Endothelial cell of umbilical vein (primary cell): ENCODE results near the gene VTA1. TPM values are rescaled to one million over a fixed set of nuclear protein-coding genes. Genes with fewer than 3 reads are reported as not detected.
"Not testable (repeated sequence)": the region's sequence is repeated elsewhere in the genome, so short reads cannot be mapped to it uniquely, and the experiment has no call there.

ENCODE experiments used
- Bru-seq: library from RNA; stranded (reverse); fragments of 400-500 nt; gene quantifications from one replicate; lab custom pipeline; 2021; lab: Mats Ljungman, UMichigan
- BruChase-seq, 2 experiments: library from RNA; stranded (reverse); fragments of 400-500 nt; gene quantifications; one replicate each; lab custom pipeline; 2021; lab: Mats Ljungman, UMichigan
- BruUV-seq: library from RNA; stranded (reverse); fragments of 400-500 nt; replicated peaks from 2 replicates; lab custom pipeline; 2021; lab: Mats Ljungman, UMichigan
- CTCF ChIA-PET: fragments of 300-600, 350-600 bp; sonication (Branson Sonifier 250); formaldehyde crosslinking; loops from one replicate; lab custom pipeline; 2021; ENCODE audit warnings: antibody characterized with exemption, inconsistent platforms; lab: Charles Lee
- POLR2A ChIA-PET: fragments of 300-600, 350-600 bp; sonication (Branson Sonifier 250); formaldehyde crosslinking; loops from one replicate; lab custom pipeline; 2021; ENCODE audit warnings: antibody characterized with exemption, inconsistent platforms; lab: Charles Lee
- DNase-seq: peaks from one replicate; pipeline ENCODE4 v3.0.0-alpha.2; 2011; ENCODE audit warnings: low read depth, low spot score
- FAIRE-seq: peaks from 2 replicates; lab custom pipeline; 2011; peaks lifted over from hg19 to GRCh38; lab: Jason Lieb, UNC
- H2AFZ ChIP-seq: 2 replicates; pipeline ENCODE4 v1.6.0; 2012; ENCODE audit warnings: low read depth, low read length, control low read depth, inconsistent platforms
- H3K27ac ChIP-seq: 2 replicates; pipeline ENCODE4 v1.5.1; 2011; ENCODE audit warnings: low read depth, mild to moderate bottlenecking, control low read depth, low read length, moderate library complexity; ENCODE audit not compliant: insufficient read depth
- H3K27me3 ChIP-seq, 2 experiments: 2 replicates each; pipeline versions ENCODE4 v1.6.0 to v1.6.1; 2011; ENCODE audit warnings: low read length in 2 of 2, mixed read lengths in 1 of 2; ENCODE audit not compliant: control insufficient read depth in 2 of 2, insufficient read depth in 2 of 2
- H3K36me3 ChIP-seq, 2 experiments: 2 replicates in 1 of 2; 3 replicates in 1 of 2; pipeline ENCODE4 v1.5.1; 2011; ENCODE audit warnings: low read length in 2 of 2, mild to moderate bottlenecking in 1 of 2, moderate library complexity in 1 of 2; ENCODE audit not compliant: control insufficient read depth in 2 of 2, insufficient read depth in 2 of 2; ENCODE audit errors: extremely low read depth in 1 of 2
- H3K4me1 ChIP-seq: 3 replicates; pipeline ENCODE4 v1.5.1; 2011; ENCODE audit warnings: mild to moderate bottlenecking, low read length; ENCODE audit not compliant: control insufficient read depth, insufficient read depth; ENCODE audit errors: extremely low read depth
- H3K4me2 ChIP-seq: 2 replicates; pipeline ENCODE4 v1.6.1; 2011; ENCODE audit warnings: low read length, control low read depth, mixed read lengths; ENCODE audit not compliant: insufficient read depth
- H3K4me3 ChIP-seq, 3 experiments: fragments of 200-600 bp in 1 of 3; sonication (generic), shearing (Covaris generic) in 1 of 3; replicated peaks in 1 of 3; 2 replicates each; pipeline ENCODE4 v1.5.1; 2011 to 2016; ENCODE audit warnings: control low read depth in 3 of 3, low read length in 3 of 3, mild to moderate bottlenecking in 2 of 3, inconsistent platforms in 1 of 3, low read depth in 1 of 3, moderate library complexity in 1 of 3; ENCODE audit not compliant: insufficient read depth in 1 of 3
- H3K79me2 ChIP-seq: 2 replicates; pipeline ENCODE4 v1.6.0; 2012; ENCODE audit warnings: low read length, inconsistent platforms; ENCODE audit not compliant: control insufficient read depth, insufficient read depth
- H3K9ac ChIP-seq: replicated peaks from 2 replicates; pipeline ENCODE3; 2011; ENCODE audit warnings: low read length, control low read depth; ENCODE audit not compliant: insufficient read depth; ENCODE audit errors: extremely low read depth
- H3K9me1 ChIP-seq: replicated peaks from 3 replicates; pipeline ENCODE4 v1.6.0; 2011; ENCODE audit warnings: mild to moderate bottlenecking, low read length; ENCODE audit not compliant: control insufficient read depth, insufficient read depth; ENCODE audit errors: extremely low read depth
- H3K9me3 ChIP-seq: replicated peaks from 2 replicates; pipeline ENCODE4 v1.5.1; 2012; ENCODE audit warnings: low read length, inconsistent platforms; ENCODE audit not compliant: control insufficient read depth, insufficient read depth
- H4K20me1 ChIP-seq: replicated peaks from 2 replicates; pipeline ENCODE3; 2011; ENCODE audit warnings: mild to moderate bottlenecking, low read length; ENCODE audit not compliant: control insufficient read depth, insufficient read depth; ENCODE audit errors: extremely low read depth
- EZH2 ChIP-seq: IDR thresholded peaks from 2 replicates; pipeline ENCODE4 v1.6.1; 2012; ENCODE audit warnings: borderline replicate concordance, low read depth, mild to moderate bottlenecking, moderate library complexity, low read length, inconsistent platforms; ENCODE audit not compliant: severe bottlenecking
- FOS ChIP-seq: IDR thresholded peaks from 2 replicates; pipeline ENCODE4 v1.6.1; 2011; ENCODE audit warnings: mild to moderate bottlenecking, low read length, moderate library complexity, borderline replicate concordance; ENCODE audit not compliant: insufficient read depth
- GATA2 ChIP-seq: IDR thresholded peaks from 2 replicates; pipeline ENCODE4 v1.7.0; 2011; ENCODE audit warnings: low read depth, mild to moderate bottlenecking, moderate library complexity, mixed read lengths, low read length; ENCODE audit not compliant: insufficient read length, insufficient read depth
- JUN ChIP-seq: IDR thresholded peaks from 2 replicates; pipeline ENCODE4 v1.6.1; 2011; ENCODE audit warnings: borderline replicate concordance, low read depth; ENCODE audit not compliant: insufficient read length, insufficient read depth
- MYC ChIP-seq: IDR thresholded peaks from one replicate; pipeline ENCODE4 v1.6.1; 2011; ENCODE audit warnings: mild to moderate bottlenecking, low read depth, low read length
- POLR2A ChIP-seq: IDR thresholded peaks from 2 replicates; pipeline ENCODE4 v1.6.1; 2012; ENCODE audit warnings: low read depth, mild to moderate bottlenecking, control low read depth, low read length
- POLR2AphosphoS5 ChIP-seq: IDR thresholded peaks from 2 replicates; pipeline ENCODE4 v1.6.1; 2012; ENCODE audit warnings: low read depth, mild to moderate bottlenecking, control low read depth, low read length, moderate library complexity; ENCODE audit not compliant: insufficient read depth
- dilution Hi-C: fragments of 300-500 bp; cut with MboI; formaldehyde crosslinking; loops from one replicate; pipeline ENCODE4 v1.15.0; 2019; ENCODE audit warnings: low sequenced_read_pairs; ENCODE audit not compliant: extremely low pct_ligation_motif_present
- intact Hi-C: fragments of 100-400 bp; cut with micrococcal nuclease; formaldehyde crosslinking; loops from one replicate; pipeline ENCODE4 v1.10.0; 2022
- long read RNA-seq: library from polyadenylated mRNA; stranded (forward); transcript quantifications from one replicate; pipeline ENCODE4 v2.0.0, GENCODE V29; 2021
- polyA minus RNA-seq, 3 experiments: library from RNA; depleted of rRNA, polyadenylated mRNA; stranded (reverse); fragments of >200 nt; gene quantifications; 1 replicate in 1 of 3; 2 replicates in 2 of 3; pipeline ENCODE4 v1.2.3, GENCODE V29; 2011
- polyA plus RNA-seq, 4 experiments: library from polyadenylated mRNA; depleted of rRNA in 3 of 4; stranded (reverse) in 3 of 4; unstranded in 1 of 4; fragments of >200 nt; gene quantifications; 2 replicates each; pipeline versions ENCODE4 v1.2.1 to v1.2.3, GENCODE V29; 2011 to 2012; ENCODE audit warnings: missing spikeins in 1 of 4
- total RNA-seq: library from RNA; stranded (reverse); gene quantifications from 2 replicates; pipeline ENCODE4 v1.2.3, GENCODE V29; 2021
- TF ChIP-seq, protein P1 (sequence below), 2 donors: IDR thresholded peaks; 1 replicate in 1 of 2; 2 replicates in 1 of 2; pipeline ENCODE4 v1.5.1; 2011; ENCODE audit warnings: low read length in 2 of 2, mild to moderate bottlenecking in 2 of 2, moderate library complexity in 2 of 2, control low read depth in 1 of 2, inconsistent platforms in 1 of 2, low read depth in 1 of 2; ENCODE audit not compliant: insufficient read depth in 1 of 2; ENCODE audit errors: extremely low read depth in 1 of 2
- TF ChIP-seq, protein P2 (sequence below): IDR thresholded peaks from 2 replicates; pipeline ENCODE4 v1.6.1; 2011; ENCODE audit not compliant: insufficient read depth, insufficient read length

The VTA1 gene, protein sequence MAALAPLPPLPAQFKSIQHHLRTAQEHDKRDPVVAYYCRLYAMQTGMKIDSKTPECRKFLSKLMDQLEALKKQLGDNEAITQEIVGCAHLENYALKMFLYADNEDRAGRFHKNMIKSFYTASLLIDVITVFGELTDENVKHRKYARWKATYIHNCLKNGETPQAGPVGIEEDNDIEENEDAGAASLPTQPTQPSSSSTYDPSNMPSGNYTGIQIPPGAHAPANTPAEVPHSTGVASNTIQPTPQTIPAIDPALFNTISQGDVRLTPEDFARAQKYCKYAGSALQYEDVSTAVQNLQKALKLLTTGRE
- total RNA-seq (40.9 and 45.8 TPM in 2 replicates), polyA plus RNA-seq (38.3 and 39.0 TPM in 2 replicates), polyA minus RNA-seq (54.9 and 55.9 TPM in 2 replicates), Bru-seq, nascent RNA (percentile 89 among the genes with signal in this experiment), BruChase-seq, experiment 1, labeled RNA remaining after a 6-hour chase (percentile 73 among the genes with signal in this experiment), BruChase-seq, experiment 2, labeled RNA remaining after a 2-hour chase (percentile 74 among the genes with signal in this experiment)
- 46.8 and 48.6 TPM in 2 replicates for polyA plus RNA-seq (2011; cell fraction: cytosol; rRNA removed)
- 33.1 and 38.9 TPM in 2 replicates for polyA plus RNA-seq (2011; cell fraction: nucleus; rRNA removed)
- 35.1 and 50.9 TPM in 2 replicates for polyA plus RNA-seq (2012)
- 29.0 TPM for polyA minus RNA-seq (2011; cell fraction: cytosol; rRNA and poly(A)+ RNA removed)
- polyA minus RNA-seq (2011; cell fraction: nucleus; rRNA and poly(A)+ RNA removed) = 39.1 and 50.8 TPM in 2 replicates
- long read RNA-seq, full-length matches to known transcripts = 246 of 273 reads
- long read RNA-seq, partial matches to known transcripts = 13 of 273 reads
- long read RNA-seq, other reads (novel, unspliced or antisense) = 14 of 273 reads

DNA sequence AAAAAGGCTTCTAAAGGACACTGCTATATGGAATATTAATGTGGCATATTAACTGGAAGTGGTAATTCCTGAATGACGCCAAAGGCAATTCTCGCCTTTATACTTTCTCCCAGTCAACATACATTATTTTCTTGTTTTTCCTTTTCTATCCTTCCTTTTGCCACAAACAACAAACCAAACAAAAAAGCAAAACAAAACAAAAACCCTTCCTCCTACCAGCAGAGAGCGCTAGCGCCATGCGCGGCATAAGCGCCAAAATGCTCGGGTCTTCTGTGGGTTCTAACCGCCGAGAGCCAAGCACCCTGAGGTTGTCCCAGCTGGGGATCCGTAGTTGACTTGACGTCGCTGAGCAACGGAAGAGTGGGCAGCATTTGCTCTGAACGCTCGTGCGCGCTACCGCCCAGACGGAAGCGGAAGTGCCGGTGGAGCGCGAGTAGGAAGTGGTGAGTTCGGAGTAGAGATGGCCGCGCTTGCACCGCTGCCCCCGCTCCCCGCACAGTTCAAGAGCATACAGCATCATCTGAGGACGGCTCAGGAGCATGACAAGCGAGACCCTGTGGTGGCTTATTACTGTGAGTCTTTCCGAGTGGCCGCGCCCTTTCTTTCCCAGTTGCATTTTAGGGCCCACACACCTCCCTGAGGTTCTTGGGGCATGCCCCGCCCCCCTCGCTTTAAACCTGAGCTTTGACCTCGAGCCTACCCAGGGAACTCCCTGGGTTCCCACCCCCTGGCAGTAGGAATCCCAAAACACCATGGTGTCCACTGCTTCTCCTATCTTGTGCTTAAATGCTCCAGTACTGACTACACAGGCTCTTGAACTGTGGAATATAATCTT lies at the start of gene VTA1, which contains the start of gene NMBR:
VTA1 (plus strand) TSS at position 436 of the 835 bp plus-strand sequence; CDS start at position 461, 25 bp downstream.
NMBR (minus strand) TSS at position 295 of the 835 bp plus-strand sequence. CDS start 58,464 bp downstream, outside the sequence.
- POLR2A ChIA-PET = no interaction called here
- TF ChIP-seq MYC = peak; percentile 64
- no peak for TF ChIP-seq GATA2
- peak; percentile 11 for TF ChIP-seq JUN
- TF ChIP-seq POLR2AphosphoS5 = peak; percentile 95
- TF ChIP-seq, protein P1, sequence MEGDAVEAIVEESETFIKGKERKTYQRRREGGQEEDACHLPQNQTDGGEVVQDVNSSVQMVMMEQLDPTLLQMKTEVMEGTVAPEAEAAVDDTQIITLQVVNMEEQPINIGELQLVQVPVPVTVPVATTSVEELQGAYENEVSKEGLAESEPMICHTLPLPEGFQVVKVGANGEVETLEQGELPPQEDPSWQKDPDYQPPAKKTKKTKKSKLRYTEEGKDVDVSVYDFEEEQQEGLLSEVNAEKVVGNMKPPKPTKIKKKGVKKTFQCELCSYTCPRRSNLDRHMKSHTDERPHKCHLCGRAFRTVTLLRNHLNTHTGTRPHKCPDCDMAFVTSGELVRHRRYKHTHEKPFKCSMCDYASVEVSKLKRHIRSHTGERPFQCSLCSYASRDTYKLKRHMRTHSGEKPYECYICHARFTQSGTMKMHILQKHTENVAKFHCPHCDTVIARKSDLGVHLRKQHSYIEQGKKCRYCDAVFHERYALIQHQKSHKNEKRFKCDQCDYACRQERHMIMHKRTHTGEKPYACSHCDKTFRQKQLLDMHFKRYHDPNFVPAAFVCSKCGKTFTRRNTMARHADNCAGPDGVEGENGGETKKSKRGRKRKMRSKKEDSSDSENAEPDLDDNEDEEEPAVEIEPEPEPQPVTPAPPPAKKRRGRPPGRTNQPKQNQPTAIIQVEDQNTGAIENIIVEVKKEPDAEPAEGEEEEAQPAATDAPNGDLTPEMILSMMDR (IDR thresholded peaks at IDR 0.05; ENCODE audit: extremely low read depth in 1 of 2, insufficient read depth in 1 of 2, low read depth in 1 of 2, low read length in 2 of 2) = peak; percentile 79 to 89
- TF ChIP-seq, protein P2, sequence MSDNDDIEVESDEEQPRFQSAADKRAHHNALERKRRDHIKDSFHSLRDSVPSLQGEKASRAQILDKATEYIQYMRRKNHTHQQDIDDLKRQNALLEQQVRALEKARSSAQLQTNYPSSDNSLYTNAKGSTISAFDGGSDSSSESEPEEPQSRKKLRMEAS = peak; percentile 69
- TF ChIP-seq EZH2 = no peak
- TF ChIP-seq FOS = no peak
- peak; percentile 90 for TF ChIP-seq POLR2A
- CTCF ChIA-PET = interaction anchor here (0.7 to 3.4 kb wide), 11 partner anchors 9 to 391 kb away, joined by 3 to 39 read pairs (median 5); partner anchors contain the start of gene ADGRG6
- Histone ChIP-seq H3K4me1 (peaks cover 21% of the 10 kb centered on the region), H3K9me3 (no peaks in the 10 kb centered on the region), H3K4me2 (peak within 1 kb of the TSS; percentile 93), H3K9ac (peak within 1 kb of the TSS; percentile 78), H3K79me2 (peaks cover 48% of the 10 kb centered on the region), H3K4me3 (peak within 1 kb of the TSS; percentile 77 to 92 (median 91)), H4K20me1 (peaks cover 4% of the 10 kb centered on the region), H3K27ac (peak within 1 kb of the TSS; percentile 50), H2AFZ (peak within 1 kb of the TSS; percentile 66), H3K27me3 (no peaks in the 10 kb centered on the region), H3K9me1 (no peaks in the 10 kb centered on the region), H3K36me3 (no peaks in the 10 kb centered on the region)
- DNase-seq (peak; percentile 99), FAIRE-seq (peak; percentile 96)
- BruUV-seq = TSS peak; percentile 61
- intact Hi-C loops (loop anchor here (1.0 to 10.0 kb wide), 7 partner anchors 60 to 798 kb away; partner anchors contain the start of gene HIVEP2), dilution Hi-C loops (no loop called here)

DNA sequence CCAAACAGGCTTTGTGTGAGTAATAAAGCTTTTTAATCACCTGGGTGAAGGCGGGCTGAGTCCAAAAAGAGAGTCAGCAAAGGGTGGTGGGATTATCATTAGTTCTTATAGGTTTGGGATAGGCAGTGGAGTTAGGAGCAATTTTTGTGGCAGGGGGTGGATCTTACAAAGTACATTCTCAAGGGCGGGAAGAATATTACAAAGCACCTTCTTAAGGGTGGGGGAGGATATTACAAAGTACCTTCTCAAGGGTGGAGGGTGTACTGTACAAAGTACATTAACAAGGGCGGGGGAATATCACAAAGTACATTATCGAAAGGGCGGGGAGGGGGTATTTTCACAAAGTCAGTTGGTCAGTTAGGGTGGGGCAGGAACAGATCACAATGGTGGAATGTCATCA lies 42.2 kb upstream of the VTA1 start:
- POLR2A ChIA-PET, H3K4me1 ChIP-seq, DNase-seq, H3K9ac ChIP-seq, intact Hi-C loops, FAIRE-seq, H3K79me2 ChIP-seq, H3K9me1 ChIP-seq, H3K4me2 ChIP-seq, H3K36me3 ChIP-seq, dilution Hi-C loops, H3K27ac ChIP-seq, H2AFZ ChIP-seq, BruUV-seq, H3K9me3 ChIP-seq, H3K27me3 ChIP-seq, H4K20me1 ChIP-seq, H3K4me3 ChIP-seq: not testable (repeated sequence)
- CTCF ChIA-PET = interaction anchor here (2.9 kb wide), 1 partner anchor 115 kb away, joined by 10 read pairs; no protein-coding TSS in a partner anchor
